Epidermal melanocyte (primary cell): Measurements from ENCODE around the gene TBC1D14.
"Not testable (repeated sequence)": the region's sequence is repeated elsewhere in the genome, so short reads cannot be mapped to it uniquely, and the experiment has no call there.

Experiments used
- DNase-seq: peaks from one replicate; pipeline ENCODE4 v3.0.0; 2011; ENCODE audit warnings: low spot score; ENCODE audit not compliant: insufficient read length

The TBC1D14 gene

DNA sequence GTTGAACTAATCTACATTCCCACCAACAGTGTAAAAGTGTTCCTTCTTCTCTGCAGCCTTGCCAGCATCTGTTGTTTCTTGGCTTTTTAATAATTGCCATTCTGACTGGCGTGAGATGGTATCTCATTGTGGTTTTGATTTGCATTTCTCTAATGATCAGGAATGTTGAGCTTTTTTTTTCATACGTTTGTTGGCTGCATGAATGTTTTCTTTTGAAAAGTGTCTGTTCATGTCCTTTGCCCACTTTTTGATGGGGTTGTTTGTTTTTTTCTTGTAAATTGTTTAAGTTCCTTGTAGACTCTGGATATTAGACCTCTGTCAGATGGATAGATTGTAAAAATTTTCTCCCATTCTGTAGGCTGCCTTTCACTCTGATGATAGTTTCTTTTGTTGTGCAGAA lies 170.3 kb downstream of the TBC1D14 start:
- DNase-seq: not testable (repeated sequence)
